HL-60 (cell line): ENCODE measurements around the gene COL13A1.

Experiments used
- DNase-seq, 2 experiments: peaks; one replicate each; pipeline ENCODE4 v3.0.0-alpha.2; 2010 to 2020; ENCODE audit warnings: low read depth in 1 of 2, low spot score in 1 of 2
- H3K27ac ChIP-seq: fragments of 250-450 bp; sonication (Bioruptor Pico); replicated peaks from 2 replicates; pipeline ENCODE4 v1.5.1; 2020; ENCODE audit warnings: mild to moderate bottlenecking, moderate library complexity
- H3K27me3 ChIP-seq: fragments of 250-450 bp; sonication (Bioruptor Pico); 2 replicates; pipeline ENCODE4 v1.5.1; 2021; ENCODE audit warnings: mild to moderate bottlenecking, moderate library complexity; ENCODE audit not compliant: insufficient read depth, poor library complexity, severe bottlenecking
- H3K4me3 ChIP-seq: replicated peaks from 2 replicates; pipeline ENCODE4 v1.5.1; 2011; ENCODE audit warnings: mild to moderate bottlenecking, control low read depth, low read length; ENCODE audit not compliant: insufficient read depth
- CTCF ChIP-seq: IDR thresholded peaks from one replicate; pipeline ENCODE4 v1.5.1; 2011; ENCODE audit warnings: low read length, control low read depth, inconsistent platforms; ENCODE audit not compliant: insufficient read depth
- GABPA ChIP-seq: IDR thresholded peaks from 2 replicates; pipeline ENCODE4 v1.6.1; 2012; ENCODE audit warnings: low read depth
- POLR2AphosphoS5 ChIP-seq: IDR thresholded peaks from 2 replicates; pipeline ENCODE4 v1.6.1; 2012; ENCODE audit warnings: low read depth
- REST ChIP-seq: IDR thresholded peaks from 2 replicates; pipeline ENCODE4 v1.6.1; 2012; ENCODE audit warnings: low read depth; ENCODE audit not compliant: insufficient replicate concordance
- SPI1 ChIP-seq: IDR thresholded peaks from 2 replicates; pipeline ENCODE4 v1.6.1; 2012; ENCODE audit warnings: low read depth, mild to moderate bottlenecking, borderline replicate concordance

Gene COL13A1

DNA sequence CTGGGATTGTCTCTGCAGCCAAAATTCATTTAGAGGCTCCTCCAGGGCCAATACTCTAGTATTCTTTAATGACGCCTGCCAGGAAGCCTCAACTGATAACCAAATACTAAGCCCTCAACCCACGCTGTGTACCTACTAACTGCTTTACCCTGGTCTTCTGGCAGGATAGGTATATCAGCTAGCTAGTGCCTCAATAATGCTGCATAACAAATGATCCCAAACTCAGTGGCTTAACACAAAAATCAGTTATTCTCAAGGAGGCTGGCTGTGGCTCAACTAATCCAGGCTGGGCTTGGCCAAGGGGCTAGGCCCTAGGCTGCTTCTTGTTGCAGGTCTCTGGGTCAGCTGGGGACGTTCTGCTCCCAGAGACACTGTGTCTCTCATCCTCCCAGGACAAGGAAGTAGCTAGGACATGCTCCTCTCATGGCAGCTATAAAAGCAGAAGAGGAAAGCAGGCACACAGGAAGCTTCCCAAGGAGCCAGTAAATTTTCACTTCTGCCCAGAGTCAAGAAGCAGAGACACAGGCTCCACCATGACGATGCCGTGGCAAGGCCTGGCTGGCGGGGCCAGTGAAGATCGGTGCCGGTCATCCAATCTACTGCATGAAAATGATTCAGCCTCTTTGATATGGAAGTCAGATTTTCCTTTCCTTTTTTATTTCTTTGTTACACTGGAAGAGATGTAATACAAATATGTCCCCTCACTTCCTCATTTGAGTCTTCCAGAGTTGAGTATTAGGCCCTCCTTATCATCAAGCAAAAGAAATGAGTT, 28.6 kb upstream of the COL13A1 start:
- peak; percentile 47; the same call in 1 of the 2 replicates for TF ChIP-seq SPI1
- TF ChIP-seq REST = no peak
- no peak overlapping the region for H3K4me3 ChIP-seq
- no peaks in the 10 kb centered on the region for H3K27me3 ChIP-seq
- DNase-seq = no peak
- H3K27ac ChIP-seq = no peak overlapping the region

DNA sequence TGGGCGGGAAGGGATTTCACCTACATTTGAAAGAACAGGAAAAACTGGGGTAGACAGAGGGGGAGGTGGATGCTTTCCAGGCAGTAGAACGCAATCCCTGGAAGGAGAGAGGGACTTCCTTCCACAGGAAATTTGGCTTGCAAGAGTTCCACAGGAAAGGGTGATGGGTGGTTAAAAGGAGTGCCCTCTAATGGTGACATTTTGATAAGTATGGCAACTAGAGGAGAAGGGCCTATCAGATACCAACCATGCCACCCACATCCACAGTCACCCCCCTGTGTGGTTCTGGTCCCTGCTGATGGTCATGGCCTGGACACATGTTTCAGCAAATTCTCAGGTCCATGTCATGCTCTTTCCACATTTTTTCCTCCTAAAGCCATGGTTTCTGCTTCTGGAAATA, 27.1 kb upstream of the COL13A1 start:
- TF ChIP-seq SPI1 = no peak
- TF ChIP-seq REST = no peak
- no peak for TF ChIP-seq CTCF
- H3K4me3 ChIP-seq = no peak overlapping the region
- H3K27ac ChIP-seq = no peak overlapping the region
- DNase-seq = no peak
- no peaks in the 10 kb centered on the region for H3K27me3 ChIP-seq

DNA sequence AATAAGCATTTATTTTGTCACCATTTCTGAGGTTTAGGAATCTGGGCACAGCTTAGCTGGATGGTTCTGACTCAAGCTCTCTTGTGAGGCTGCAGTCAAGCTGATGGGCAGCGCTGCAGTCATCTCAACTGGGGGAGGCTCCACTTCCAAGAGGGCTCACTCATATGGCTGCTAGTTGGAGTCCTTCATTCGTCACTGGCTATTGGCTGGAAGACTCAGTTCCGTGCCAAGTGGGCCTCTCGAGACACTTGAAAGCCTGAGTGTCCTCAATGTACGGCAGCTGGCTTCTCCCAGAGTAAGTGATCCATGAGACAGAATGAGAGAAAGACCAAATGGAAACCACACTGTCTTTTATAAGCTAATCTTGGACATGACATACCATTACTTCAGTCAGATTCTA, 21.6 kb upstream of the COL13A1 start:
- Histone ChIP-seq H3K27ac (no peak overlapping the region), H3K27me3 (no peaks in the 10 kb centered on the region), H3K4me3 (no peak overlapping the region)
- DNase-seq = no peak
- TF ChIP-seq REST (no peak), CTCF (no peak), SPI1 (no peak), GABPA (no peak), POLR2AphosphoS5 (no peak)
